Mucosa of descending colon (tissue), 3 donors: ENCODE data around the gene RPL21. TPM values are rescaled to one million over a fixed set of nuclear protein-coding genes. Genes with fewer than 3 reads are reported as not detected.
"Not testable (repeated sequence)": the region's sequence is repeated elsewhere in the genome, so short reads cannot be mapped to it uniquely, and the experiment has no call there.

Source experiments
- ATAC-seq: fragments of 200-7000 bp; cut with Tn5 transposase; one replicate; pipeline ENCODE4 v1.9.1; 2020; ENCODE audit warnings: mild to moderate bottlenecking, moderate library complexity
- DNase-seq, 3 donors: peaks; one replicate each; pipeline ENCODE4 v3.0.0-alpha.2; 2020
- H3K36me3 ChIP-seq: fragments of 200-600 bp; one replicate; pipeline ENCODE4 v1.8.0; 2021; ENCODE audit warnings: low read depth, mild to moderate bottlenecking
- H3K4me1 ChIP-seq: fragments of 200-600 bp; one replicate; pipeline ENCODE4 v1.8.0; 2021; ENCODE audit warnings: low read depth, mild to moderate bottlenecking
- H3K4me3 ChIP-seq: fragments of 200-600 bp; one replicate; pipeline ENCODE4 v1.8.0; 2021; ENCODE audit warnings: mild to moderate bottlenecking
- H3K9me3 ChIP-seq: fragments of 200-600 bp; one replicate; pipeline ENCODE4 v1.8.0; 2021; ENCODE audit warnings: mild to moderate bottlenecking
- CTCF ChIP-seq: fragments of 200-600 bp; IDR thresholded peaks from one replicate; pipeline ENCODE4 v1.8.0; 2022; ENCODE audit warnings: antibody characterized with exemption, mild to moderate bottlenecking
- intact Hi-C, 2 donors: fragments of 100-400 bp; cut with DNase I in 1 of 2; cut with micrococcal nuclease in 1 of 2; formaldehyde crosslinking; loops; one replicate each; pipeline versions ENCODE4 v1.11.0 to v1.11.1; 2022; cut with DNase I, micrococcal nuclease
- total RNA-seq, 3 donors: library from RNA; stranded (reverse); fragmentation: NEBNext Ultra II Directional in 2 of 3; extraction: Animal tissue kit (Norgen Biotek cat#: 25700) in 2 of 3; gene quantifications; one replicate each; pipeline versions ENCODE4 v1.2.1 to v1.2.4, GENCODE V29; 2021 to 2023
- donor health status: DM: no; HTN: no; CAD: no; lungs with moderate emphysema.
- donor health status: DM: no; HTN: no; CAD: no.
- donor health status: DM: no; HTN: yes; CAD: no.

The RPL21 gene
- total RNA-seq, 3 donors from 2014 or later = 721 to 896 (median 791) TPM

DNA sequence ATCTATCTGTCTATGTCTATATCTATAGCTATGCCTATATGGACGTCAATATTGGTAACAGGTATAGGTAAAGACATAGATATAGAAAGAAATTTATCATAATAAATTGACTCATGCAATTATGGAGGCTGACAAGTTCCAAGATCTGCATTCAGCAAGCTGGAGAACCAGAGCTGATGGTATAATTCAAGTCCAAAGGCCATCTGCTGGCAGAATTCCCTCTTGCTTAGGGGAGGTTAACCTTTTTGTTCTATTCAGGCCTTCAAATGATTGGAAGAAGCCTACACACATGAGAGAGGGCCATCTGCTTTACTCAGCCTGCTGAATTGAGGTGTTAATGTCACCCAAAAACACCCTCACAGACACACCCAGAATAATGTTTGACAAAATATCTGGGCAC is 30.1 kb downstream of the RPL21 start:
- ATAC-seq = peak; percentile 49
- intact Hi-C loops = no loop called here
- TF ChIP-seq CTCF = no peak
- no peaks in the 10 kb centered on the region for H3K36me3 ChIP-seq
- DNase-seq = peak in 1 of 3 donors; percentile 52
- H3K9me3 ChIP-seq = no peaks in the 10 kb centered on the region
- no peaks in the 10 kb centered on the region for H3K4me1 ChIP-seq
- no peak overlapping the region for H3K4me3 ChIP-seq

DNA sequence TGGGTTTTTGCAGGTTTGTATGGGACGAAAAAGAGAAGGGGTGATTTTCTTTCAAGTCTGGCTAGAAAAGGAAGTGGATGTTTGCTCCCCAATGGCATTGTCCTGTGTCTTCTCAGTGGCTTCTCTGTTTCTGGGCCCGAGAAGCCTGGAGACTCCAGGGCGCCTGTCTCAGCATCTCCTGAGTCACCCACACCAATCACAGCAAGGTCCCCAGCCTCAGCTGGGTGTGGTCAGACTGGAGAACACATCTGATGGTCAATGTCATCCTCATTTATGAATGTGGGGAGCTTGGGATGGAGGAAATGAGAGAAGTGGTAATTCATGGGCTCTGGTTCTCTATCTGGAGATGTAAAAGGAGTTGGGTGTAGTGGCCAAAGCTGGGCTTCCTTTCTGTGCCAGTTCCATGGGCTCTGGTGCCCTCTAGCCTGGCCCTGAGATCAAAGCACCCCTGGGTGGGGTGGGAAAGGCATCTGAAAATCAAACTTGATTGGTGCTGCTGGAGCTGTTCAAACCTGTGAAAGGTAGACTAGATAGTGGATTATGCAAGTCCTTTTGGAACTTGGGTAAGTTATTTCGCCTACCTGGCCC is 32.6 kb downstream of the RPL21 start:
- H3K36me3 ChIP-seq = no peaks in the 10 kb centered on the region
- no peaks in the 10 kb centered on the region for H3K9me3 ChIP-seq
- intact Hi-C loops = no loop called here
- no peaks in the 10 kb centered on the region for H3K4me1 ChIP-seq
- H3K4me3 ChIP-seq = no peak overlapping the region
- TF ChIP-seq CTCF = no peak
- ATAC-seq = peak; percentile 53
- DNase-seq = peak in 1 of 3 donors; percentile 24

- Histone ChIP-seq H3K4me1 (no peaks in the 10 kb centered on the region), H3K36me3 (no peaks in the 10 kb centered on the region), H3K4me3 (no peak overlapping the region), H3K9me3 (no peaks in the 10 kb centered on the region)
- intact Hi-C loops = no loop called here
- DNase-seq (no peak), ATAC-seq (no peak)
- TF ChIP-seq CTCF = no peak
Measured at GRCh38 chr13:27288392-27288791, 37.0 kb downstream of the RPL21 start.

DNA sequence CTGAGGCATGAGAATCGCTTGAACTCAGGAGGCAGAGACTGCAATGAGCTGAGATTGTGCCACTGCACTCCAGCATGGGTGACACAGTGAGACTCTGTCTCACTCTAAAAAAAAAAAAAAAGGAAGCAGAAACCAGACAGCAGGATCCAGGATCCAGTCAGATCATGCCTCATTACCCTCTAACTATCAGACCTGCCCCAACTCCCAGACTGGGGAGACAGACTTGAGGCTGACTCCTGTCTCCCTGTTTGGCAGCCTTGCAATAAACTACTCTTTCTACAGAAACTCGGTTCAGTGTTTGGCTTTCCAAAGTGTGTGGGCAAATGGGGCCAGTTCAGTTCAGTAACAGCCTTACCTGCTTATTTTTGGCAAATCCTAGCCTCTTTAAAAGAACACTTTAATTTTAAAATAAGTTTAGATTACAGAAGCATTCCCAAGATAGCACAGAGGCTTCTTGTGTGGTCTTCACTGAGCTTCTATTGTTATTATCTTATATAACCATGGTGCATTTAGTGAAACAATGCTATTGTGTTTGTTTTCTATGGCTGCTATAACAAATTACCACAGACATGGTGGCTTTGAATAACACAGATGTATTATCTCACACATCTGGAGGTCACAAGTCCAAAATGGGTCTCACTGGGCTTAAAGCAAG is 37.8 kb downstream of the RPL21 start:
- Histone ChIP-seq H3K4me1 (no peaks in the 10 kb centered on the region), H3K9me3 (no peaks in the 10 kb centered on the region), H3K36me3 (no peaks in the 10 kb centered on the region), H3K4me3 (no peak overlapping the region)
- no peak for TF ChIP-seq CTCF
- ATAC-seq (no peak), DNase-seq (no peak)
- intact Hi-C loops = no loop called here

GRCh38 chr13:27290715-27291114 is 39.4 kb downstream of the RPL21 start:
- TF ChIP-seq CTCF = no peak
- intact Hi-C loops = no loop called here
- Histone ChIP-seq H3K36me3 (no peaks in the 10 kb centered on the region), H3K4me1 (no peaks in the 10 kb centered on the region), H3K4me3 (no peak overlapping the region), H3K9me3 (no peaks in the 10 kb centered on the region)
- ATAC-seq (no peak), DNase-seq (no peak)

- DNase-seq, H3K4me3 ChIP-seq, H3K4me1 ChIP-seq, H3K9me3 ChIP-seq, H3K36me3 ChIP-seq, intact Hi-C loops, ATAC-seq: not testable (repeated sequence)
Measured at GRCh38 chr13:27291967-27292366, 40.6 kb downstream of the RPL21 start.
